ENCODE data around the gene EIF4G2.

GRCh38 chr11:10777806-10778205, 30.9 kb downstream of the EIF4G2 start:
- no peak for TF ChIP-seq TARDBP (IDR thresholded peaks at IDR 0.05)
- no peak for TF ChIP-seq SUZ12 (IDR thresholded peaks at IDR 0.05)
- TF ChIP-seq ELF4 (IDR thresholded peaks at IDR 0.05): no peak

Measured in HEK293T (cell line).